HepG2 (cell line): ENCODE results near the gene DLG5. TPM values are rescaled to one million over a fixed set of nuclear protein-coding genes. Genes with fewer than 3 reads are reported as not detected.

Source experiments
- ATAC-seq: fragments of 200-7000 bp; cut with Tn5 transposase; 3 replicates; pipeline ENCODE4 v1.9.1; 2020; ENCODE audit warnings: mild to moderate bottlenecking, moderate library complexity
- BruUV-seq: library from RNA; stranded (reverse); fragments of 400-500 nt; replicated peaks from 2 replicates; lab custom pipeline; 2021; lab: Mats Ljungman, UMichigan
- CTCF ChIA-PET: fragments of 300-600 bp; formaldehyde crosslinking; extraction: SDS; loops from one replicate; lab custom pipeline; 2021; ENCODE audit warnings: low total read pairs, inconsistent platforms, low intra/inter-chr PET ratio; lab: Yijun Ruan, JAX
- POLR2A ChIA-PET: fragments of 350-600 bp; sonication (Branson Sonifier 250); formaldehyde crosslinking; loops from one replicate; lab custom pipeline; 2020; ENCODE audit warnings: antibody characterized with exemption, inconsistent platforms; lab: Yijun Ruan, JAX
- DNase-seq: peaks from one replicate; pipeline ENCODE4 v3.0.0-alpha.2; 2015; ENCODE audit warnings: low spot score
- FAIRE-seq: peaks from 3 replicates; lab custom pipeline; 2011; peaks lifted over from hg19 to GRCh38; lab: Jason Lieb, UNC
- H2AFZ ChIP-seq: one replicate; pipeline ENCODE4 v1.6.1; 2011; ENCODE audit warnings: low read length, inconsistent platforms
- H3K27ac ChIP-seq: fragments of 300-600 bp; 3 replicates; pipeline ENCODE4 v1.8.0; 2011; ENCODE audit warnings: mixed run types, mild to moderate bottlenecking, mixed read lengths, low read length, inconsistent platforms; ENCODE audit not compliant: insufficient read depth; ENCODE audit errors: extremely low read length
- H3K27me3 ChIP-seq, 2 experiments: fragments of 200-600 bp in 1 of 2; 2 replicates in 1 of 2; 3 replicates in 1 of 2; pipeline versions ENCODE4 v1.6.0 to v1.8.0; 2011; ENCODE audit warnings: low read length in 2 of 2, mild to moderate bottlenecking in 2 of 2, moderate library complexity in 2 of 2, inconsistent platforms in 1 of 2; ENCODE audit not compliant: insufficient read depth in 2 of 2, control insufficient read depth in 1 of 2
- H3K36me3 ChIP-seq, 2 experiments: fragments of 200-600 bp in 1 of 2; replicated peaks in 1 of 2; 2 replicates in 1 of 2; 3 replicates in 1 of 2; pipeline versions ENCODE4 v1.5.1 to v1.8.0; 2011; ENCODE audit warnings: low read length in 2 of 2, inconsistent platforms in 1 of 2; ENCODE audit not compliant: insufficient read depth in 2 of 2, control insufficient read depth in 1 of 2
- H3K4me1 ChIP-seq: 2 replicates; pipeline ENCODE4 v1.5.1; 2012; ENCODE audit warnings: low read length, inconsistent platforms; ENCODE audit not compliant: insufficient read depth
- H3K4me2 ChIP-seq: 2 replicates; pipeline ENCODE4 v1.6.0; 2011; ENCODE audit warnings: low read depth, low read length, inconsistent platforms
- H3K4me3 ChIP-seq, 3 experiments: fragments of 200-600 bp in 1 of 3; sonication (generic), shearing (Covaris generic) in 1 of 3; replicated peaks in 1 of 3; 2 replicates each; pipeline ENCODE4 v1.5.1; 2011 to 2016; ENCODE audit warnings: low read length in 3 of 3, inconsistent platforms in 2 of 3, low read depth in 2 of 3, mild to moderate bottlenecking in 2 of 3, control low read depth in 1 of 3, mixed read lengths in 1 of 3; ENCODE audit not compliant: insufficient read depth in 1 of 3
- H3K79me2 ChIP-seq: one replicate; pipeline ENCODE4 v1.6.1; 2011; ENCODE audit warnings: low read length, inconsistent platforms; ENCODE audit not compliant: insufficient read depth
- H3K9ac ChIP-seq: 2 replicates; pipeline ENCODE4 v1.6.0; 2011; ENCODE audit warnings: mild to moderate bottlenecking, low read depth, low read length, inconsistent platforms; ENCODE audit not compliant: insufficient read depth
- H3K9me3 ChIP-seq: 2 replicates; pipeline ENCODE4 v1.5.1; 2012; ENCODE audit warnings: mild to moderate bottlenecking, low read length
- H4K20me1 ChIP-seq: 2 replicates; pipeline ENCODE4 v1.6.0; 2011; ENCODE audit warnings: inconsistent platforms, mild to moderate bottlenecking, low read length, moderate library complexity; ENCODE audit not compliant: insufficient read depth
- AKAP8 ChIP-seq: sonication (generic); formaldehyde crosslinking; IDR thresholded peaks from 2 replicates; pipeline ENCODE4 v1.5.1; 2020; ENCODE audit warnings: mild to moderate bottlenecking, missing genetic modification reagents
- CHD4 ChIP-seq: fragments of 200-600 bp; sonication (generic); IDR thresholded peaks from 2 replicates; pipeline ENCODE4 v1.7.0; 2017; ENCODE audit warnings: mild to moderate bottlenecking, low read length, borderline replicate concordance
- GATAD1 ChIP-seq: IDR thresholded peaks from 2 replicates; pipeline ENCODE4 v1.6.1; 2016; ENCODE audit warnings: missing genetic modification reagents, missing compliant biosample characterization
- GTF2F1 ChIP-seq: fragments of 150-350 bp; IDR thresholded peaks from 2 replicates; pipeline ENCODE4 v1.6.1; 2014; ENCODE audit warnings: low read length
- HNF4A ChIP-seq: sonication (generic); formaldehyde crosslinking; IDR thresholded peaks from 2 replicates; pipeline ENCODE4 v1.4.0; 2020; ENCODE audit warnings: missing genetic modification reagents
- MAFF ChIP-seq: IDR thresholded peaks from 2 replicates; pipeline ENCODE4 v1.6.1; 2011; ENCODE audit warnings: low read depth, low read length, improper control_type of control experiment
- MAFG ChIP-seq: sonication (generic); formaldehyde crosslinking; IDR thresholded peaks from 2 replicates; pipeline ENCODE4 v1.5.1; 2020; ENCODE audit warnings: mild to moderate bottlenecking, missing genetic modification reagents
- MIER3 ChIP-seq: IDR thresholded peaks from 2 replicates; pipeline ENCODE4 v1.6.1; 2016; ENCODE audit warnings: missing compliant biosample characterization, borderline replicate concordance
- NCOR1 ChIP-seq: fragments of 200-600 bp; sonication (generic); IDR thresholded peaks from 2 replicates; pipeline ENCODE4 v1.7.0; 2017; ENCODE audit warnings: antibody characterized with exemption, low read length, borderline replicate concordance
- PITX1 ChIP-seq: sonication (generic); formaldehyde crosslinking; IDR thresholded peaks from 2 replicates; pipeline ENCODE4 v1.5.1; 2020; ENCODE audit warnings: mild to moderate bottlenecking, missing genetic modification reagents
- RBM22 ChIP-seq: fragments of 200-400 bp; formaldehyde crosslinking; optimal IDR thresholded peaks from 2 replicates; pipeline ENCODE3; 2017; ENCODE audit warnings: mild to moderate bottlenecking, low read length, moderate library complexity
- SIX4 ChIP-seq: sonication (generic); formaldehyde crosslinking; IDR thresholded peaks from 2 replicates; pipeline ENCODE4 v1.4.0; 2020; ENCODE audit warnings: missing genetic modification reagents
- TBX3 ChIP-seq: fragments of 450-650 bp; IDR thresholded peaks from 2 replicates; pipeline ENCODE4 v1.6.1; 2017; ENCODE audit warnings: antibody characterized with exemption, mild to moderate bottlenecking, inconsistent platforms, borderline replicate concordance
- TRIM24 ChIP-seq: sonication (generic); formaldehyde crosslinking; IDR thresholded peaks from 2 replicates; pipeline ENCODE4 v1.8.0; 2022; ENCODE audit warnings: mild to moderate bottlenecking, missing genetic modification reagents
- ZBTB38 ChIP-seq: sonication (generic); formaldehyde crosslinking; IDR thresholded peaks from 2 replicates; pipeline ENCODE4 v1.5.1; 2020; ENCODE audit warnings: mild to moderate bottlenecking, missing genetic modification reagents
- ZFP62 ChIP-seq: sonication (generic); formaldehyde crosslinking; IDR thresholded peaks from 2 replicates; pipeline ENCODE4 v1.4.0; 2020; ENCODE audit warnings: missing genetic modification reagents
- ZNF160 ChIP-seq: sonication (generic); formaldehyde crosslinking; IDR thresholded peaks from 2 replicates; pipeline ENCODE4 v1.8.0; 2022; ENCODE audit warnings: mild to moderate bottlenecking, inconsistent platforms, missing genetic modification reagents
- ZNF317 ChIP-seq: sonication (generic); formaldehyde crosslinking; IDR thresholded peaks from 2 replicates; pipeline ENCODE4 v1.5.0; 2020; ENCODE audit warnings: mild to moderate bottlenecking, missing genetic modification reagents
- ZNF33B ChIP-seq: sonication (generic); formaldehyde crosslinking; IDR thresholded peaks from 2 replicates; pipeline ENCODE4 v1.5.1; 2020; ENCODE audit warnings: mild to moderate bottlenecking, missing genetic modification reagents
- ZSCAN21 ChIP-seq: sonication (generic); formaldehyde crosslinking; IDR thresholded peaks from 2 replicates; pipeline ENCODE4 v1.8.0; 2022; ENCODE audit warnings: mild to moderate bottlenecking, missing genetic modification reagents, moderate library complexity, borderline replicate concordance
- WGBS: methylation state at CpG from one replicate; pipeline ENCODE4 v1.1.6; 2017; ENCODE audit warnings: low lambda C conversion rate; 5-methylcytosine and 5-hydroxymethylcytosine counted together
- in situ Hi-C: cut with HindIII; loops from 2 replicates; pipeline ENCODE4 v1.10.0; 2017; ENCODE audit warnings: low pct_unique_long_range_greater_than_20kb; ENCODE audit not compliant: extremely low pct_ligation_motif_present
- intact Hi-C: fragments of 100-400 bp; cut with micrococcal nuclease; formaldehyde crosslinking; loops from one replicate; pipeline ENCODE4 v1.10.0; 2022; ENCODE audit not compliant: unreplicated experiment
- polyA plus RNA-seq, 8 experiments: library from polyadenylated mRNA; depleted of rRNA in 3 of 8; stranded (reverse) in 7 of 8; unstranded in 1 of 8; fragments of >200 nt; fragmentation: Illumina TruSeq in 4 of 8; extraction: Trizol in 4 of 8; gene quantifications; 2 replicates each; pipeline versions ENCODE4 v1.2.1 to v1.2.3, GENCODE V29; 2011 to 2016; ENCODE audit warnings: low read depth in 4 of 8, missing spikeins in 1 of 8, mixed read lengths in 1 of 8; ENCODE audit not compliant: insufficient read depth in 1 of 8
- total RNA-seq, 5 experiments: library from RNA; depleted of rRNA; stranded (reverse); fragments of >200 nt; fragmentation: Illumina TruSeq; extraction: Trizol; gene quantifications; 2 replicates each; pipeline ENCODE4 v1.2.3, GENCODE V29; 2016; ENCODE audit warnings: low read depth in 1 of 5
- TF ChIP-seq, protein P1 (sequence below): sonication (generic); formaldehyde crosslinking; IDR thresholded peaks from 2 replicates; pipeline ENCODE4 v1.4.0; 2020; ENCODE audit warnings: low read depth, missing genetic modification reagents
- TF ChIP-seq, protein P2 (sequence below): sonication (generic); formaldehyde crosslinking; conservative IDR thresholded peaks from 2 replicates; pipeline ENCODE4 v1.8.0; 2022; ENCODE audit warnings: low read depth, missing genetic modification reagents

DLG5 gene
- total and polyA plus RNA-seq, 2 of the 13 experiments (the other 11 are each of a cell fraction or from before 2014, with no cell fraction given), result 15.5 to 18.2 TPM

DNA sequence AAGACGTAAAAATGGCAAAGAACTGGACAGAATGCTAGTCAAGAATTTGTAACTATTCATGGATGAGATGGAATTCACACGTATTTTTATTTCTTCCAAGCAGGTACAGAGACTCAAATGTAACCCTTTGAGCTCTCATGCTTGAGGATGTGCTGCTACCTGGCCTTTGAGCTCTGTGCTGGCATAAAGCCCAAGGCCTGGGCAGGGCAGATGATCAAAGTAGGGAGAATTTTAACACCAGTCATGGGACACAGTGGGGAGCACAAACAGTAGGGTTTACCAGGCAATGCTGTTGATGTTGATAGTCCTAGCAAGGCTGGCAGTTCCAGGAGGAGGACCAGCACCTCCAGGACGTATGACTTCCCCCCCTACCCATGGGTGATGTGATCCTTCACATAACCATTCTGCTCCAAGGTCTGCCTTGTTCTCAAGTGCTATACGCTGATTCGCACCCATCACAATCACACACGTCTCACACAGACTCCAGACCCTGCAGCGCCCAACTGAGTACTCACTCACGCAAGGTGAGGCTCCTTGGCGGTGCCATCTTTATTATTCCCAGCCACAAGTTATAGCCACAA, 48.6 kb upstream of the DLG5 start:
- H3K4me3 ChIP-seq, result no peak overlapping the region
- peaks cover 52% of the 10 kb centered on the region for H3K4me1 ChIP-seq
- ATAC-seq (peak; percentile 7; the same call in 2 of the 3 replicates), FAIRE-seq (peak; percentile 64), DNase-seq (peak; percentile 49)
- 89% methylated on average over 8 of the region's 9 CpGs for WGBS
- H3K4me2 ChIP-seq, result no peak overlapping the region; the same call in 1 of the 2 replicates
- H4K20me1 ChIP-seq, result no peaks in the 10 kb centered on the region
- no peaks in the 10 kb centered on the region for H3K9me3 ChIP-seq
- intact Hi-C loops (no loop called here), in situ Hi-C loops (no loop called here)
- no peaks in the 10 kb centered on the region for H3K79me2 ChIP-seq
- ChIA-PET POLR2A (interaction anchor here (0.8 kb wide), 1 partner anchor 48 kb away, joined by 3 read pairs; no protein-coding TSS in a partner anchor), CTCF (interaction anchor here (0.7 to 1.3 kb wide), 3 partner anchors 68 to 131 kb away, joined by 3 to 5 read pairs (median 3); no protein-coding TSS in a partner anchor)
- peaks cover 17 to 35% of the 10 kb centered on the region in 2 experiments; a peak in 4 of 5 replicates for H3K36me3 ChIP-seq
- peak overlapping the region; percentile 34 for H3K27ac ChIP-seq
- no TSS peak for BruUV-seq
- H3K27me3 ChIP-seq, result no peaks in the 10 kb centered on the region
- no peak overlapping the region for H2AFZ ChIP-seq
- no peak overlapping the region for H3K9ac ChIP-seq
- TF ChIP-seq TBX3 (no peak), RBM22 (peak; percentile 78), MAFG (CRISPR knock-in tag) (no peak), GTF2F1 (no peak), TRIM24 (no peak), NCOR1 (no peak), AKAP8 (CRISPR knock-in tag) (no peak), HNF4A (CRISPR knock-in tag) (peak; percentile 77), ZNF160 (CRISPR knock-in tag) (no peak), ZNF33B (CRISPR knock-in tag) (no peak), MIER3 (CRISPR knock-in tag) (no peak), MAFF (no peak), ZFP62 (CRISPR knock-in tag) (no peak), ZBTB38 (CRISPR knock-in tag) (no peak), GATAD1 (CRISPR knock-in tag) (no peak), ZSCAN21 (CRISPR knock-in tag) (no peak), PITX1 (CRISPR knock-in tag) (no peak), SIX4 (CRISPR knock-in tag) (no peak), CHD4 (no peak), ZNF317 (no peak)
- TF ChIP-seq, protein P1, sequence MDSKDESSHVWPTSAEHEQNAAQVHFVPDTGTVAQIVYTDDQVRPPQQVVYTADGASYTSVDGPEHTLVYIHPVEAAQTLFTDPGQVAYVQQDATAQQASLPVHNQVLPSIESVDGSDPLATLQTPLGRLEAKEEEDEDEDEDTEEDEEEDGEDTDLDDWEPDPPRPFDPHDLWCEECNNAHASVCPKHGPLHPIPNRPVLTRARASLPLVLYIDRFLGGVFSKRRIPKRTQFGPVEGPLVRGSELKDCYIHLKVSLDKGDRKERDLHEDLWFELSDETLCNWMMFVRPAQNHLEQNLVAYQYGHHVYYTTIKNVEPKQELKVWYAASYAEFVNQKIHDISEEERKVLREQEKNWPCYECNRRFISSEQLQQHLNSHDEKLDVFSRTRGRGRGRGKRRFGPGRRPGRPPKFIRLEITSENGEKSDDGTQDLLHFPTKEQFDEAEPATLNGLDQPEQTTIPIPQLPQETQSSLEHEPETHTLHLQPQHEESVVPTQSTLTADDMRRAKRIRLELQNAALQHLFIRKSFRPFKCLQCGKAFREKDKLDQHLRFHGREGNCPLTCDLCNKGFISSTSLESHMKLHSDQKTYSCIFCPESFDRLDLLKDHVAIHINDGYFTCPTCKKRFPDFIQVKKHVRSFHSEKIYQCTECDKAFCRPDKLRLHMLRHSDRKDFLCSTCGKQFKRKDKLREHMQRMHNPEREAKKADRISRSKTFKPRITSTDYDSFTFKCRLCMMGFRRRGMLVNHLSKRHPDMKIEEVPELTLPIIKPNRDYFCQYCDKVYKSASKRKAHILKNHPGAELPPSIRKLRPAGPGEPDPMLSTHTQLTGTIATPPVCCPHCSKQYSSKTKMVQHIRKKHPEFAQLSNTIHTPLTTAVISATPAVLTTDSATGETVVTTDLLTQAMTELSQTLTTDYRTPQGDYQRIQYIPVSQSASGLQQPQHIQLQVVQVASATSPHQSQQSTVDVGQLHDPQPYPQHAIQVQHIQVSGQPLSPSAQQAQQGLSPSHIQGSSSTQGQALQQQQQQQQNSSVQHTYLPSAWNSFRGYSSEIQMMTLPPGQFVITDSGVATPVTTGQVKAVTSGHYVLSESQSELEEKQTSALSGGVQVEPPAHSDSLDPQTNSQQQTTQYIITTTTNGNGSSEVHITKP, result 0 out of 2 replicates have a peak, but pooled peaks have one; percentile 43
- TF ChIP-seq, protein P2, sequence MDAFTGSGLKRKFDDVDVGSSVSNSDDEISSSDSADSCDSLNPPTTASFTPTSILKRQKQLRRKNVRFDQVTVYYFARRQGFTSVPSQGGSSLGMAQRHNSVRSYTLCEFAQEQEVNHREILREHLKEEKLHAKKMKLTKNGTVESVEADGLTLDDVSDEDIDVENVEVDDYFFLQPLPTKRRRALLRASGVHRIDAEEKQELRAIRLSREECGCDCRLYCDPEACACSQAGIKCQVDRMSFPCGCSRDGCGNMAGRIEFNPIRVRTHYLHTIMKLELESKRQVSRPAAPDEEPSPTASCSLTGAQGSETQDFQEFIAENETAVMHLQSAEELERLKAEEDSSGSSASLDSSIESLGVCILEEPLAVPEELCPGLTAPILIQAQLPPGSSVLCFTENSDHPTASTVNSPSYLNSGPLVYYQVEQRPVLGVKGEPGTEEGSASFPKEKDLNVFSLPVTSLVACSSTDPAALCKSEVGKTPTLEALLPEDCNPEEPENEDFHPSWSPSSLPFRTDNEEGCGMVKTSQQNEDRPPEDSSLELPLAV (CRISPR knock-in tag), result no peak
